Hematopoietic multipotent progenitor cell treated with erythropoietin and hydrocortisone succinate and interleukin-3 and kit ligand, for 17 days (in vitro differentiated cells): ENCODE results near the gene FLT3LG.

Experiments
- DNase-seq: peaks from one replicate; pipeline ENCODE4 v3.0.0-alpha.2; 2015; ENCODE audit warnings: low spot score

The FLT3LG gene, protein sequence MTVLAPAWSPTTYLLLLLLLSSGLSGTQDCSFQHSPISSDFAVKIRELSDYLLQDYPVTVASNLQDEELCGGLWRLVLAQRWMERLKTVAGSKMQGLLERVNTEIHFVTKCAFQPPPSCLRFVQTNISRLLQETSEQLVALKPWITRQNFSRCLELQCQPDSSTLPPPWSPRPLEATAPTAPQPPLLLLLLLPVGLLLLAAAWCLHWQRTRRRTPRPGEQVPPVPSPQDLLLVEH

DNA sequence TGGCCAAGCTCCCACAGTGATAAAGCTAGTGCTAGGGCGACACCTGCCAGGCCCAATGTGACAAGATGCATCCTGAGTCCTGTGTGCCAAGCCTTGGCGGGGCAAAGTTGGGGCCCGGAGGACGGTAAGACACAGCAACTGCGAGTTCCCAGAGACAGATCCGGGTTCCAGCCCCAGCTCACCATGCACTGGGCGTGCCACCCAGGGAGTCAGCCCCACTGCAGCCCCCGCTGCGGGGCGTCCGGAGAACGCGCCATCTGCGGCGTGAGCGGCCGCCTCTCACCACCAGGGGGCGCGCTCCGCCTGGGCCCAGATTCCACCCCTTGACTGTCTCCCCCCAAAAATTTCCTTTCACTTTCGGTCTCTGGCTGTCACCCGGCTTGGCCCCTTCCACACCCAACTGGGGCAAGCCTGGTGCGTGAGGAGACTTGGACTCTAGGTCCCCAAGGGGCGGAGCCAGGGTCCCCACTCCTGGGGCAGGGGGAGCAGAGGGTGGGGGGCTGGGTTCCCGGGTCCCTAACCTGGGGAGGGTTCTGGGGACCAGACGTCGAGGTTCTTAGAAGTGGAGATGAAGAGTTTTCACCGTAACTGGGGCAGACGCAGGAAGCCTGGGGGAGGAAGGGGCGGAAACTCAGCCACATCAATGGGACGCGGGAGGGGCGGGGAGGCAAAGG, at the start of gene FLT3LG:
TSS of gene FLT3LG (plus strand) at position 348 of the 674 bp plus-strand sequence. CDS start 425 bp downstream, outside the sequence.
- peak; percentile 91 for DNase-seq

DNA sequence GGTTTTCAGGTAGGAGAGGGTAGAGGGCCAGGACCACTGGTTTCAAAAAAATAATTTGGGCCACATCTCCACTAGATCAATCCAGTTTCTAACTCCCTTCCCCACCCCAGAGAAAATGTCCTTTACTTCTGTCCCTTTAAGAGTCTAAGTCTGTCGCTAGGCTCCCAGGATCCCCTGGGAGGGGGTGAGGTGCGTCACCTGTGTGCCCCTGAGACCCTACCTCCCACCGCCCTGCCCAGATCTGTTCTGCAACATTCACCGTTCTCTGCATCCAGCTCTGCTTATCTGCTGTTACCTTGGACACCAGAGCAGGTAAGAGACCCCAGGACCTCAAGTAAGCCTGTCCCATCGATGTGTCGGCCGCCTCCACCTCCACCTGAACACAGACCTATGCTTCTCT, 48.8 kb upstream of the FLT3LG start, which contains the start of gene GFY:
TSS of gene GFY (plus strand) at position 211 of the 400 bp plus-strand sequence. CDS start 1,043 bp downstream, outside the sequence.
- no peak for DNase-seq

- DNase-seq, result no peak
Measured at GRCh38 chr19:49425922-49426592, 48.0 kb upstream of the FLT3LG start.

DNA sequence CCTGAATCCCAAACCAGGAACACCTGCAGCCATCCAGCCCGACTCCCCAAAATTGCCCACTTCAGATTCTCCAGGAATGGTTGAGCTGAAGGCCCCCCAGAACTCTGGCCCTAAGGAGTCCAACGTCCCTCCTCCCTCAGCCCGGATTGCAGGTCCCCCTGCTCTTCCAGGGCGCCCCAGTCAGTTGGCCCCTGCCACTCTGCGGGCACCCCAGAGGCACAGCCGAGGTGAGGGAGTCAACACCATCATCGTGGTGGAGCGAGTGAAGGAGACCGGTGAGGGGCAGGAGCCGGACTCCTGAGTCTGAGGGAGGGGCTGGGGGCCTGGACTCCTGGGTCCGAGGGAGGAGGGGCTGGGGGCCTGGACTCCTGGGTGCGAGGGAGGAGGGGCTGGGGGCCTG, 46.7 kb upstream of the FLT3LG start:
- DNase-seq, result no peak

GRCh38 chr19:49427855-49428546, 46.0 kb upstream of the FLT3LG start:
- DNase-seq, result no peak

DNA sequence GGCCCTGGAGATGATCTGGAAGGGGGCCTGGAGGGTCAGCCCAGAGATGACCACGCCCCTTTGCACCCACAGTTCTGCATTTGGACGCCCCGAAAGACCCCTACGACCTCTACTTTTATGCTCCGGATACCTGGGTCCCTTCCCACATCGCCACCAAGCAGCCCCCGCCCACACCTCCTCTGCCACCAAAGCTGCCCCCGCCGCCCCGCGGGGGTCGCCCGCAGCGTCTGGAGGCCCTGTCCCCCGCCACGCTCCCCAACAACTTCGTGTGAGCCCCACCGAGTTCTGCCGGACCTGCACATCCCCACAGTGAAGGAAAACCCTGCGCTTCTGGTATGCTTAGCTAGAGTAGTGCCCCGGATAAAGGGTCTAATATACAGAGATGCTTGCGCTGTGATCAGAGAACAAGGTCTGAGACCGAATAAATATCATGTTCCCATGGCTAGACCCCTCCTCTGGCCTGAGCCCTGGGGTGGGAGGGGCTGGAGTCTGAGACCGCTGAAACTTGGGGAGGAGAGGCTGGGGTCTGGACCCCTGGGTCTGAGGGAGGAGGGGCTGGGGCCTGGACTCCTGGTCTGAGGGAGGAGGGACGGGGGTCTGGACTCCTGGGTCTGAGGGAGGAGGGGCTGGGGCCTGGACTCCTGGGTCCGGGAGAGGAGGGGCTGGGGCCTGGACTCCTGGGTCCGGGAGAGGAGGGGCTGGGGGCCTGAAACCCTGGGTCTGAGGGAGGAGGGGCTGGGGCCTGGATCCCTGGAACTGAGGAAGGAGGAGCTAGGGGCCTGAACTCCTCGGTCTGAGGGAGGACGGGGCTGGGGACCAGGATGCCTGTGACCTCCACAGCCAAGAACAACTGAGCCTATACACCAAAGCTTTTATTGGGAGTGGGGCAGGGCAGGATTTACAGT, 45.2 kb upstream of the FLT3LG start:
- DNase-seq, result no peak

DNA sequence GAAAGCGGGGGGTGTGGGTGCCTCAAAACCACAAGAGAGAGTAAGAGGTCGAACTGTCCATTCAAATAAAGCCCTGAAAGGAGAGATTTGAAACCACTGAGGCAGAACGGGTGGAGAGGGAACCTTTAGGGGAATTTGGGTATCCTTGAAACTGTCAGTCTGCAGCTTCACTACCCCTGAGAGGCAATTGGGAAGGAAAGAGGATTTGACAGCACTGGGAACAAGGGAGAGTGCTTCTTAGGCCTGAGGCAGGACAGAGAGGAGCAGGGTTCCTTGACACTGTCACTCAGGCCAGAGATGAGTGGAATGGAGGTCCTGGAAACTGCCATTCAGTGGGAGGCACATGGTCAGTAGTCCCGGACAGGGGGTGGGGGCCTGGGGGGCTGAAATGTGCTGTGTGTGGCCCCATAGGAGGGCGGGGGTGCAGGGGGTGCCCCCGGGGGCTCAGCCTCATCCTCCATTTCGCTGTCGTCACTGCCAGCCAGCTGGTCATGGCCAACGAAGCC, 43.8 kb upstream of the FLT3LG start:
- no peak for DNase-seq

- DNase-seq, result no peak
Measured at GRCh38 chr19:49430678-49431329, 43.2 kb upstream of the FLT3LG start.

DNA sequence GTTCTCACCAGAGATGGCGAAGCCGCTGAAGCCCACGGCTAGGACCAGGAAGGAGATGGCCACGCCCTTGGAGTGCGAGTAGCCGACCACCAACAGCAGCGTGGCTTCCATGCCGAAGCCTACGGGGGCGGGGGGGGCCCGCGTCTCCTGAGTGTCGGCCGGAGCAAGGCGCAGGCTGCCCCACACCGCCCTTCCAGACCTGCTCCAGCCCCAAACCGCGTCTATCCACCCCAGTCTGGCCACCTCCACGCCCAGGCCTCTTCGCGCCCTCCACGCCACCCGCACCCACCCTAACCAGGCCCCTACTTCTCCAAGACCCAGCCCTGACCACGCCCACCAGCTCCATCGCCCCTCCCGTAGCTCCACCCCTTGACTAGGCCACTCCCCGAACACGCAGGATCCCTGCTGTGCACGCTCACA, 42.7 kb upstream of the FLT3LG start:
- DNase-seq, result no peak

DNA sequence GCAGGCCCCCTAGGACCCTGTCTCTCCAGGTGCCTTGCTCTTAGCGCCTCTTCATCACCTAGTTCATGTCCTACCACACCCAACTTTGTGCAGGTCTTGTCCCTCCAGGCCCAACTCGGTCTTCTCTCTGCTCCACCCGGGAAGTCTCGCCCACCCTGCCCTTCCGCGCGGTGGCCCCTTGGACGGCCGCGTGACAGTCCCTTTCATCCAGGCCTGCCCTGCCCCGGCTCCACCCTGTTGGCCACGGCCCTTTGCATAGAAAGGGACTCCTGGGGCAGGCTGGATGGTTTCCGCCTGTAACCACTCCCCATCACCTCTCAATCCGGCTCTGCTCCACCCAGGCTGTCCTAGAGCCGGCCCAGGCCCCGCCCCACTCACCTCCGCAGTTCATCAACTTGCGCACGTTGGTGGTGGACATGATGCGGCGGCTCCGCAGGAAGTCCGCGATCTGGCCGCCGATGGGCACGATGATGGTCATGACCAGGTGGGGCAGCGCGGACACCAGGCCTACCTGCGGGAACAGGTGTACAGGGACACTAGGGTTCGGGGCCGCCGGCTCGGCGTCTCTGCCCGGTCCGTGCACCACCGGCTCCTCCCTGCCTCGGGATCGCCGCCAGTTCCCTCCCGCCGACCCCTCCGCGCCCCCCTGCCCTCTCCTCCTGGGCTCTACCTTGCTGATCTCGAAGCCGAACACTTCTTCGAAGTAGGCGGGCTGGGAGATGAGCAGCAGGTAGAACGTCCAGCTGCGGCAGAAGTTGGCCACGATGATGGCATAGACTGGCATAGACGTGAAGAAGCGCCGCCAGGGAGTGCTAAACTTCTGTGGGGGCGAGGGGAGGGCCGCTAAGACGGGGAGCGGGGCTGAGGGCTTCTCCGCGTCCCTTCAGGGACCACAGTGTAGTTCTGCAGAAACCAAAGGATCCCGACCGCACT, 41.6 kb upstream of the FLT3LG start:
- DNase-seq, result no peak

DNA sequence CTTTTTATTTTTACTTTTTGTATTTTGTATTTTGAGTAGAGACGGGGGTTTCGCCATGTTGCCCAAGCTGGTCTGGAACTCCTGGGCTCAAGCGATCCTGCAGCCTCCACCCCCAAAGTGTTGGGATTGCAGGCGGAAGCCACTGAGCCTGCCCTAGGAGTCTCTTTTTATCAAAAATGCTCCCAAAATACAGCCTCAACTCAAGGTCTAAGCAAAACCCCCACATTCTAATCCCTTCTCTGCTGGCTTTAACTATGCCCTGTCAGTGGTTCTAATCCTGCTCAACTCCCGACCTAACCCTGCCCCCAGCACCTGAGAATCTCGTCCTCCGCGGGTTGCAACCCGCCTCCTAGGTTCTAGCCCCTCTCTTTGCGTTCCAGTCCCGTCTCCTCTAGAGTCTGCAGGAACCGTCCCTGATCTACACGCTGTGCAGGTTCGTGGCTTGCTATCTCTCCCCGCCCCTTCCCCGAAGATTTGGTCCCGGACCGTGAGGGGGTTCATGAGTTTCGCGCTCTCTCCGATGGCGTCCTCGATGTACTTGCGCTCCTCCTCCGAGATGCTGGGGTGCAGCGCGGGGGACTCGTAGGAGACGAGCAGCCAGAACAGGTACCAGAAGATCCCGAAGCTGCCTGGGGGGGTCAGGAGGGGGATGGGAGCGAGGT, 40.6 kb upstream of the FLT3LG start:
- no peak for DNase-seq

GRCh38 chr19:49434907-49435583, 39.0 kb upstream of the FLT3LG start:
- DNase-seq, result no peak

DNA sequence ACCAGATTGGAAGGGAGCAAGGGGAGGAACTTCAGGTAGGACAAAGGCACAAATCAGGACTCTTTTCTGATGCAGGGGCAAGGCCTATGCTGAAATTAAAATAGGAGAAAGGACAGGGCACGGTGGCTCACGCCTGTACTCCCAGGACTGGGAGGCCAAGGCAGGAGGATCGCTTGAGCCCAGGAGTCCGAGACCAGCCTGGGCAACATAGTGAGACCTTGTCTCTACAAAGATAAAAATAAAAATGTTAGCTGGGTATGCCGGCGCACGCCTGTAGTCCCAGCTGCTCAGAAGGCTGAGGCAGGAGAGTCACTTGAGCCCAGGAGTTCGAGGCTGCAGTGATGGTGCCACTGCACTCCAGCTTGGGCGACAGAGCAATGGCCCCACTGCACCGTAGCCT, 38.3 kb upstream of the FLT3LG start:
- no peak for DNase-seq

DNA sequence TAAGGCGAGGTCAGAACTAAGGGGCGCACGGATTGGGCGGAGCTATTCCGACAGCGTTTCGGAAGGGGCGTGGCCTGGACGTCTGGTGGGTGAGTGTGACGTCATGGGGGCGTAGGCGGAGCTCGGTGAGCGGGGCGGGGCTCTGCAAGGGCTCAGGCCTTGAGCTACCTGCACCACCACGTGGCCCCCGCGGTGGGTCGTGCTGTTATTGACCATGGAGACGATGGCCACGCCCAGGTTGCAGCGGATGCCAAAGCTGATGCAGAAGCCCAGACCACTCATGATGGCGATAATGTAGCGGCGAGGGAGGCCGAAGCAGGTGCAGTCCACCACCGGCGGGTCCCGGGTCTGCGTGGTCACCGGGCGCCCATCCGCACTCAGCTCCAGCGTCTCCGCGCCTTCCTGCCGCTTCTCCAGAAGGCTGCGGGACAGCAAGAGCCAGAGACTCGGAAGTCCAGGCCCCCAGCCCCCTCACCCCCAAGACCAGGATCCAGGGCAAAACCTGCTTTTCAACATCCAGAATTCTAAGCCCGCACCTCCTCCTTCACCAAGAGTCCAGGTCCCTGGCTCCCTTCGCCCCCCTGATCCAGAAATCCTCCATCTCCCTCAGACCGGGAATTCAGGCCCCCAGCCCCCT, 37.5 kb upstream of the FLT3LG start:
- peak; percentile 57 for DNase-seq

- DNase-seq, result no peak
Measured at GRCh38 chr19:49437231-49437630, 36.8 kb upstream of the FLT3LG start.

GRCh38 chr19:49438261-49438660, 35.8 kb upstream of the FLT3LG start:
- no peak for DNase-seq

- DNase-seq, result no peak
Measured at GRCh38 chr19:49439836-49440235, 34.2 kb upstream of the FLT3LG start.
